Coronary artery (tissue), 2 donors: ENCODE results near the gene TMEM161B.
"Not testable (repeated sequence)": the region's sequence is repeated elsewhere in the genome, so short reads cannot be mapped to it uniquely, and the experiment has no call there.

Experiments
- DNase-seq: peaks from one replicate; pipeline ENCODE4 v3.0.0-alpha.2; 2017; ENCODE audit warnings: low spot score
- H3K27ac ChIP-seq, 2 donors: fragments of 200-600 bp; sonication (generic); one replicate each; pipeline ENCODE4 v1.5.1; 2016 to 2019
- H3K4me3 ChIP-seq: fragments of 200-600 bp; sonication (generic); 2 replicates; pipeline ENCODE4 v1.5.1; 2016; ENCODE audit warnings: mild to moderate bottlenecking, moderate library complexity
- CTCF ChIP-seq: fragments of 200-600 bp; sonication (generic); IDR thresholded peaks from one replicate; pipeline ENCODE4 v1.5.1; 2019; ENCODE audit warnings: antibody characterized with exemption

TMEM161B gene

GRCh38 chr5:88287302-88287701 is 18.7 kb upstream of the TMEM161B start:
- no peak for DNase-seq
- H3K4me3 ChIP-seq: no peak overlapping the region
- TF ChIP-seq CTCF: no peak
- H3K27ac ChIP-seq: no peak overlapping the region

GRCh38 chr5:88283690-88284089 is 15.0 kb upstream of the TMEM161B start:
- H3K27ac ChIP-seq: no peak overlapping the region
- no peak for DNase-seq
- TF ChIP-seq CTCF: no peak
- H3K4me3 ChIP-seq: no peak overlapping the region

- no peak for TF ChIP-seq CTCF
- DNase-seq: no peak
- no peak overlapping the region for H3K4me3 ChIP-seq
- no peak overlapping the region for H3K27ac ChIP-seq
Measured at GRCh38 chr5:88281322-88281721, 12.7 kb upstream of the TMEM161B start.

GRCh38 chr5:88279584-88279983 is 10.9 kb upstream of the TMEM161B start:
- H3K27ac ChIP-seq: no peak overlapping the region
- TF ChIP-seq CTCF: no peak
- no peak overlapping the region for H3K4me3 ChIP-seq
- no peak for DNase-seq

- no peak for DNase-seq
- TF ChIP-seq CTCF: no peak
- no peak overlapping the region for H3K27ac ChIP-seq
- no peak overlapping the region for H3K4me3 ChIP-seq
Measured at GRCh38 chr5:88276378-88276777, 7.7 kb upstream of the TMEM161B start.

- no peak for TF ChIP-seq CTCF
- H3K27ac ChIP-seq: no peak overlapping the region
- no peak for DNase-seq
- no peak overlapping the region for H3K4me3 ChIP-seq
Measured at GRCh38 chr5:88275581-88275980, 6.9 kb upstream of the TMEM161B start.

- DNase-seq: no peak
- Histone ChIP-seq H3K4me3 (peak overlapping the region; percentile 92), H3K27ac (peak overlapping the region; percentile 65 to 71)
- no peak for TF ChIP-seq CTCF
Measured at GRCh38 chr5:88269222-88269771, 652 bp upstream of the TMEM161B start.

GRCh38 chr5:88264565-88264964 is 4.1 kb downstream of the TMEM161B start:
- H3K4me3 ChIP-seq, H3K27ac ChIP-seq, DNase-seq: not testable (repeated sequence)
